ENCODE measurements around the gene EIF4H. TPM values are rescaled to one million over a fixed set of nuclear protein-coding genes. Genes with fewer than 3 reads are reported as not detected.

Gene EIF4H
- polyA plus RNA-seq, 1 experiment = 404 TPM

DNA sequence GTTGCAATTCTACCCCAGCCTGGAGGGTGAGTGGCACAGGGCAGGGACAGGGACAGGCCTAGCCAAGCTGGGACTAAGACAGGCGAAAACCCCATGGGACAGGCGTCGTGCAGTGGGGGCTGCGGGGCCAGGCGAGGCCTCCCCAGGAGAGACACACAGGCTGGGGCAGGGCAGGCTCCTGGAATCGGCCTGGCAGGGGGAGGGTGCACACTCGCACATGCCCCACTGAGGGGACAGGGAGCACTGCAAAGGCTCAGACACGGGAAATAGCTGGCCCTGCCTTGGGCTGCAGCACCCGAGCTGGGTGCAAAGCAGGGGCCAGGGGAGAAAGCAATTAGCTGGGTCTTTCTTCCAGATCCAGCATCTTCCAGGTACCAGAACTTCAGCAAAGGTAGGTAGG is 46.1 kb downstream of the EIF4H start:
- H3K27ac ChIP-seq (ENCODE audit: low read depth, low read length) = no peak overlapping the region
- no peak for DNase-seq (ENCODE audit: low read depth, low spot score)
- peaks cover 5% of the 10 kb centered on the region for H3K9me3 ChIP-seq (ENCODE audit: control insufficient read depth, insufficient read depth, low read length)
- POLR2A ChIA-PET = interaction anchor here (1.1 kb wide), 1 partner anchor 14 kb away, joined by 3 read pairs; no protein-coding TSS in a partner anchor
- no peak overlapping the region for H3K4me3 ChIP-seq (ENCODE audit: low read depth, low read length)
- TF ChIP-seq, protein P1, sequence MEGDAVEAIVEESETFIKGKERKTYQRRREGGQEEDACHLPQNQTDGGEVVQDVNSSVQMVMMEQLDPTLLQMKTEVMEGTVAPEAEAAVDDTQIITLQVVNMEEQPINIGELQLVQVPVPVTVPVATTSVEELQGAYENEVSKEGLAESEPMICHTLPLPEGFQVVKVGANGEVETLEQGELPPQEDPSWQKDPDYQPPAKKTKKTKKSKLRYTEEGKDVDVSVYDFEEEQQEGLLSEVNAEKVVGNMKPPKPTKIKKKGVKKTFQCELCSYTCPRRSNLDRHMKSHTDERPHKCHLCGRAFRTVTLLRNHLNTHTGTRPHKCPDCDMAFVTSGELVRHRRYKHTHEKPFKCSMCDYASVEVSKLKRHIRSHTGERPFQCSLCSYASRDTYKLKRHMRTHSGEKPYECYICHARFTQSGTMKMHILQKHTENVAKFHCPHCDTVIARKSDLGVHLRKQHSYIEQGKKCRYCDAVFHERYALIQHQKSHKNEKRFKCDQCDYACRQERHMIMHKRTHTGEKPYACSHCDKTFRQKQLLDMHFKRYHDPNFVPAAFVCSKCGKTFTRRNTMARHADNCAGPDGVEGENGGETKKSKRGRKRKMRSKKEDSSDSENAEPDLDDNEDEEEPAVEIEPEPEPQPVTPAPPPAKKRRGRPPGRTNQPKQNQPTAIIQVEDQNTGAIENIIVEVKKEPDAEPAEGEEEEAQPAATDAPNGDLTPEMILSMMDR (IDR thresholded peaks at IDR 0.05; ENCODE audit: low read depth, low read length) = no peak
- CTCF ChIA-PET = no interaction called here
- no peaks in the 10 kb centered on the region for H3K27me3 ChIP-seq (ENCODE audit: control insufficient read depth, insufficient read depth, low read length)

DNA sequence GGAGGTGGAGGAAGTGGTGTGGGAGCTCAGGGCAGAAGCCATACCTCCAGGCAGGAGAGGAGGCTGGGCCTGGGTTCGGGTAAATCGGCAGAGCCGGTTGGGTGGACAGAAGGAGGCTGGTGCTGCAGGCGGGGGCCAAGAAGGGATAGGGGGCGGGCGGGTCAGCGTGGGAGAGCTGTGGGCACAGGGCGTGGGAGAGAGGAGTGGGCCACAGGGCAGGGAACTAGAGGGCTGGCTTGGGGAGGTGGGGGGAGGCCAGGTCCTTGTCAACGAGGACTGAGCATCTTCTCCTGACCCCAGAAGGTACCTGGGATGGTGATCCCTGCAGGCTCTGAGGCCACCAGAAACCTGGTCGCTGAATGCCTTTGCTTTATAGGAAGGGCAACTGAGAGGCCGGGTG is 47.6 kb downstream of the EIF4H start:
- no peak overlapping the region for H3K27ac ChIP-seq (ENCODE audit: low read depth, low read length)
- ChIA-PET CTCF (no interaction called here), POLR2A (no interaction called here)
- TF ChIP-seq, protein P1 (IDR thresholded peaks at IDR 0.05; ENCODE audit: low read depth, low read length) = no peak
- H3K9me3 ChIP-seq (ENCODE audit: control insufficient read depth, insufficient read depth, low read length) = peaks cover 5% of the 10 kb centered on the region
- no peak for DNase-seq (ENCODE audit: low read depth, low spot score)
- no peak overlapping the region for H3K4me3 ChIP-seq (ENCODE audit: low read depth, low read length)
- no peaks in the 10 kb centered on the region for H3K27me3 ChIP-seq (ENCODE audit: control insufficient read depth, insufficient read depth, low read length)

DNA sequence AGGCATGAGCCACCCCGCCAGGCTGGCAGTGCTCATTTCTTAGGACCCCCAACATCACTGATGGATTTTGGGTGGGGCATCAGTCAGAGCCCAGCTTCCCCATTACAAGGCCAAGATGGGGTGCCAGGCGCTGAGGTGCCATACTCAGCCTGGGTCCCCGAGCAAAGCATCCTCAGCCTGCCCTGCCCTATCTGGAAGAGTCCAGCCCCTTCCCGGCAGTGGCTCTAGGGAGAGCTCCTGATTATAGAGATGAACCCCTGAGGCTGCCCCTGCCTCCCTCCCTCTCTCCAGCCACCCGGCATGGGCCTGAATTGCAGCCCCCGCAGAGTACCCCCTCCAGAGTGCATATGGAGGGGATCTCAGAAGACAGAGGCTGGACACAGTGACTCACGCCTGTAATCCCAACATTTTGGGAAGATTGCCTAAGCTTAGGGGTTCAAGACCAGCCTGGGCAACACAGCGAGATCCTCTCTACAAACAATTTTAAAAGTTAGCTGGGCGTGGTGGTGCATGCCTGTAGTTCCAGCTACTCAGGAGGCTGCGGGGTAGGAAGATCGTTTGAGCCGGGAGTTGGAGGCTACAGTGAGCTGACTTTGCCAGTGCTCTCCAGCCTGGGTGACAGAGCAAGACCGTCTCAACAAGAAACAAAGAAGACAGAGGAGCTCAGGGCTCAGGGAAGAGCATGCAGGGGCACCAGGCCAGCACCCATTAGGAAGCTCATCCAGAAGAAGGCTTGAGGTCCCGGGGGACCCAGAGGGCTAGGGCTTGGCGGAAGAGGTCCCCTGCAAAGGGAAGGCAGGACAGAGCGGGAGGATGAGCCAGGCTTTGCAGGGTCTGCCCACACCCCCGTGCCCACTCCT is 48.9 kb downstream of the EIF4H start:
- H3K27ac ChIP-seq (ENCODE audit: low read depth, low read length) = no peak overlapping the region
- POLR2A ChIA-PET = no interaction called here
- CTCF ChIA-PET = interaction anchor here (0.7 to 2.3 kb wide), 2 partner anchors 16 to 178 kb away, joined by 4 to 12 read pairs; no protein-coding TSS in a partner anchor

DNA sequence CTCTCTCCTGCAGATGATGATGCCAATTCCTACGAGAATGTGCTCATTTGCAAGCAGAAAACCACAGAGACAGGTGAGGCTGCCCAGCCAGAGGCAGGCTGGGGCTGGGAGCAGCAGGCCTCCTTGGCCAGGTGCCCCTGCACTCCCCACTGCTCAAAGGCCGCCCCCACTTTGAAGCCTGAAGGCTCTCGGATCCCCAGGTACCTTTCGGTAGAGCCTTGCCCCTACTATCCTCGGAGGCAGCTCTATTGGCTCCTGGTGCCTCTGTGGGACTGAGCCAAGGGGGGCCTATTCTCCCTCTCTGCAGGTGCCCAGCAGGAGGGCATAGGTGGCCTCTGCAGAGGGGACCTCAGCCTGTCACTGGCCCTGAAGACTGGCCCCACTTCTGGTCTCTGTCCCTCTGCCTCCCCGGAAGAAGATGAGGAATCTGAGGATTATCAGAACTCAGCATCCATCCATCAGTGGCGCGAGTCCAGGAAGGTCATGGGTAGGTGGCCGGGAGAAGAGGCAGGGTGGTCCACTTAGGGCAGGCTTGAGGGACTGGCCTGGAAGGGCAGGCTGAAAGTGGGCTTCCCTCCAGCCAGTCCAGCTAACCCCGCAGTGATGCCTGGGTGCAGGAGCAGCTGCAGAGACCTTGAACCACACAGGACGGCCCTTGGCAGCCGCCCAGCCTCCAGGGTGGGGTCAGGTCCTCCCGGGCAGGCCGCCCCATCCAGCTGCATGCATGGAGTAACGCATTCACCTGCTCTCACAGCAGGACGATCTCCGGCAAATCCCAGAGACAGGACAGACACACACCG is 49.8 kb downstream of the EIF4H start:
- Histone ChIP-seq H3K27me3 (ENCODE audit: control insufficient read depth, insufficient read depth, low read length) (no peaks in the 10 kb centered on the region), H3K4me3 (ENCODE audit: low read depth, low read length) (no peak overlapping the region), H3K9me3 (ENCODE audit: control insufficient read depth, insufficient read depth, low read length) (no peaks in the 10 kb centered on the region; the same call in 1 of the 2 replicates), H3K27ac (ENCODE audit: low read depth, low read length) (peak overlapping the region; percentile 21)
- TF ChIP-seq, protein P1 (IDR thresholded peaks at IDR 0.05; ENCODE audit: low read depth, low read length) = no peak
- no peak for DNase-seq (ENCODE audit: low read depth, low spot score)
- ChIA-PET POLR2A (no interaction called here), CTCF (interaction anchor here (0.7 to 2.3 kb wide), 2 partner anchors 17 to 177 kb away, joined by 4 to 12 read pairs; no protein-coding TSS in a partner anchor)

More for the DNA sequence above, 48.9 kb downstream of the EIF4H start:
- TF ChIP-seq, protein P1 (IDR thresholded peaks at IDR 0.05; ENCODE audit: low read depth, low read length) = no peak
- Histone ChIP-seq H3K4me3 (ENCODE audit: low read depth, low read length) (no peak overlapping the region), H3K27me3 (ENCODE audit: control insufficient read depth, insufficient read depth, low read length) (no peaks in the 10 kb centered on the region), H3K9me3 (ENCODE audit: control insufficient read depth, insufficient read depth, low read length) (peaks cover 3% of the 10 kb centered on the region)
- DNase-seq (ENCODE audit: low read depth, low spot score) = no peak
